Kidney tubule cell (primary cell): ENCODE results near the gene MDK.

ENCODE experiments used
- DNase-seq: peaks from one replicate; pipeline ENCODE4 v3.0.0-alpha.2; 2018; ENCODE audit warnings: low spot score

MDK gene

GRCh38 chr11:46347637-46348311 lies 33.7 kb upstream of the MDK start:
- peak; percentile 20 for DNase-seq

GRCh38 chr11:46348566-46349401 lies 32.7 kb upstream of the MDK start:
- no peak for DNase-seq

GRCh38 chr11:46350695-46351094 lies 30.8 kb upstream of the MDK start:
- no peak for DNase-seq

- no peak for DNase-seq
Observed at GRCh38 chr11:46351148-46351547, 30.3 kb upstream of the MDK start.

- DNase-seq: no peak
Observed at GRCh38 chr11:46351606-46352005, 29.9 kb upstream of the MDK start.

- peak; percentile 50 for DNase-seq
Observed at GRCh38 chr11:46352063-46352841, 29.2 kb upstream of the MDK start.

GRCh38 chr11:46353698-46354097 lies 27.8 kb upstream of the MDK start:
- no peak for DNase-seq

- peak; percentile 44 for DNase-seq
Observed at GRCh38 chr11:46356924-46357482, 24.5 kb upstream of the MDK start.

GRCh38 chr11:46357483-46357936 lies 24.0 kb upstream of the MDK start:
- DNase-seq: peak; percentile 87

- no peak for DNase-seq
Observed at GRCh38 chr11:46359953-46360352, 21.5 kb upstream of the MDK start.

- no peak for DNase-seq
Observed at GRCh38 chr11:46360878-46361277, 20.6 kb upstream of the MDK start.

- DNase-seq: no peak
Observed at GRCh38 chr11:46361283-46362155, 19.9 kb upstream of the MDK start.

- DNase-seq: no peak
Observed at GRCh38 chr11:46362156-46363030, 19.1 kb upstream of the MDK start.

- DNase-seq: peak; percentile 82
Observed at GRCh38 chr11:46363031-46363407, 18.4 kb upstream of the MDK start.

- DNase-seq: peak; percentile 64
Observed at GRCh38 chr11:46363455-46364005, 17.9 kb upstream of the MDK start.

- no peak for DNase-seq
Observed at GRCh38 chr11:46364056-46364455, 17.4 kb upstream of the MDK start.

- DNase-seq: no peak
Observed at GRCh38 chr11:46364791-46365190, 16.7 kb upstream of the MDK start.

GRCh38 chr11:46366260-46366659 lies 15.2 kb upstream of the MDK start:
- no peak for DNase-seq

- DNase-seq: no peak
Observed at GRCh38 chr11:46366661-46367161, 14.8 kb upstream of the MDK start.
